Parathyroid adenoma (tissue), 2 donors: Measurements from ENCODE around the gene NANS.

Experiments
- H2AFZ ChIP-seq: fragments of 300-600 bp; sonication (generic); one replicate; pipeline ENCODE4 v1.7.0; 2017; ENCODE audit warnings: antibody characterized with exemption, mild to moderate bottlenecking
- H3K27ac ChIP-seq: fragments of 300-600 bp; sonication (generic); one replicate; pipeline ENCODE4 v1.7.0; 2017
- H3K27me3 ChIP-seq: fragments of 300-600 bp; sonication (generic); one replicate; pipeline ENCODE4 v1.7.0; 2017; ENCODE audit warnings: low read length; ENCODE audit not compliant: control insufficient read depth, insufficient read depth
- H3K36me3 ChIP-seq: fragments of 300-600 bp; sonication (generic); one replicate; pipeline ENCODE4 v1.7.0; 2017; ENCODE audit warnings: low read length; ENCODE audit not compliant: control insufficient read depth, insufficient read depth
- H3K4me1 ChIP-seq: fragments of 300-600 bp; sonication (generic); one replicate; pipeline ENCODE4 v1.7.0; 2017; ENCODE audit warnings: control low read depth
- H3K4me2 ChIP-seq: fragments of 300-600 bp; sonication (generic); one replicate; pipeline ENCODE4 v1.7.0; 2017; ENCODE audit warnings: low read length
- H3K4me3 ChIP-seq: fragments of 300-600 bp; sonication (generic); one replicate; pipeline ENCODE4 v1.7.0; 2017; ENCODE audit warnings: low read depth, low read length
- H3K79me2 ChIP-seq: fragments of 300-600 bp; sonication (generic); one replicate; pipeline ENCODE4 v1.7.0; 2017; ENCODE audit warnings: control low read depth
- H3K9ac ChIP-seq: fragments of 300-600 bp; sonication (generic); one replicate; pipeline ENCODE4 v1.7.0; 2017; ENCODE audit warnings: mild to moderate bottlenecking
- H3K9me3 ChIP-seq: fragments of 300-600 bp; sonication (generic); one replicate; pipeline ENCODE4 v1.7.0; 2017; ENCODE audit warnings: low read length; ENCODE audit not compliant: control insufficient read depth
- TF ChIP-seq, protein P1 (sequence below): fragments of 300-600 bp; sonication (generic); IDR thresholded peaks from one replicate; pipeline ENCODE4 v1.7.0; 2017; ENCODE audit warnings: antibody characterized with exemption, mild to moderate bottlenecking
- donor health status: primary hyperparathyroidism.

The NANS gene, protein sequence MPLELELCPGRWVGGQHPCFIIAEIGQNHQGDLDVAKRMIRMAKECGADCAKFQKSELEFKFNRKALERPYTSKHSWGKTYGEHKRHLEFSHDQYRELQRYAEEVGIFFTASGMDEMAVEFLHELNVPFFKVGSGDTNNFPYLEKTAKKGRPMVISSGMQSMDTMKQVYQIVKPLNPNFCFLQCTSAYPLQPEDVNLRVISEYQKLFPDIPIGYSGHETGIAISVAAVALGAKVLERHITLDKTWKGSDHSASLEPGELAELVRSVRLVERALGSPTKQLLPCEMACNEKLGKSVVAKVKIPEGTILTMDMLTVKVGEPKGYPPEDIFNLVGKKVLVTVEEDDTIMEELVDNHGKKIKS

DNA sequence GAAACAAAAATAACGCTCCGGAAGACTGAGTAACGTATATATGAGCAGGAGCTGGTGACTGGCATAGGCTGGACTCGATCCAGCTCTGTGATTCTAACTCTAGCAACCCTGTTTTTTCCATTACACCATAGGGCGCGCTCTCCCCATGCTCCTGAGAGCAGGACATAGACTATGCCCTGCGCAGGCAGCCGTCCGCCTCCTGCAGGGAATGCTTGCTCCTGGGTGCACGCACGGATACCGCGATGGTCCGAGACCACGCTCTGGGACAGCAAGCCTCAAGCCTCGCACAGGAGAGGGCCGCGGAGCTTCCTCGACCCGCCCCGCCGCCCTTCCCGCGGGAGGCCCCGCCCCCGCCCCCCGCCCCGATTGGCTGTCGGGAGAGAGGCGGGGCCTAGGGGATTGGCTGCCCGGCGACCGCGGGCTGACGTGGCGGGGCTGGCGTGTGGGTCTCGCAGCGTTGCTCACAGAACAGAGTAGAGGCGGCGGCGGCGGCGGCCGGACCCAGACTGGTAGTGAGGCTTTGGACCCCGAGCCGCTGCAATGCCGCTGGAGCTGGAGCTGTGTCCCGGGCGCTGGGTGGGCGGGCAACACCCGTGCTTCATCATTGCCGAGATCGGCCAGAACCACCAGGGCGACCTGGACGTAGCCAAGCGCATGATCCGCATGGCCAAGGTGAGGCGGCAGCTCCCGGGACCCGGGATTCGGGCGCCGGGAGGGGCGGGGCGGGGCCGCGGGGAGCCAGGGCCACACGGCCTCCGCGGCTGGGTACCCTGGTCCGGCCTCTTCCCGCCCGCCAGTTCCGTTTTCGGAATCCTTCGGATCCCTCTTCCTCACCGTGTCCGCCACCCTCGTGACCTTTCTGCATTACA, at the start of gene NANS:
Gene NANS, plus strand, starts transcription at position 464 of the 869 bp plus-strand sequence. Its CDS starts 77 bp downstream, at position 541.
- Histone ChIP-seq H2AFZ (peak within 1 kb of the TSS; percentile 86), H3K27me3 (no peaks in the 10 kb centered on the region), H3K27ac (peak within 1 kb of the TSS; percentile 68), H3K9me3 (no peaks in the 10 kb centered on the region), H3K4me1 (no peaks in the 10 kb centered on the region), H3K4me2 (peak within 1 kb of the TSS; percentile 68), H3K4me3 (peak within 1 kb of the TSS; percentile 57), H3K79me2 (no peaks in the 10 kb centered on the region), H3K9ac (no peak within 1 kb of the TSS), H3K36me3 (no peaks in the 10 kb centered on the region)
- TF ChIP-seq, protein P1, sequence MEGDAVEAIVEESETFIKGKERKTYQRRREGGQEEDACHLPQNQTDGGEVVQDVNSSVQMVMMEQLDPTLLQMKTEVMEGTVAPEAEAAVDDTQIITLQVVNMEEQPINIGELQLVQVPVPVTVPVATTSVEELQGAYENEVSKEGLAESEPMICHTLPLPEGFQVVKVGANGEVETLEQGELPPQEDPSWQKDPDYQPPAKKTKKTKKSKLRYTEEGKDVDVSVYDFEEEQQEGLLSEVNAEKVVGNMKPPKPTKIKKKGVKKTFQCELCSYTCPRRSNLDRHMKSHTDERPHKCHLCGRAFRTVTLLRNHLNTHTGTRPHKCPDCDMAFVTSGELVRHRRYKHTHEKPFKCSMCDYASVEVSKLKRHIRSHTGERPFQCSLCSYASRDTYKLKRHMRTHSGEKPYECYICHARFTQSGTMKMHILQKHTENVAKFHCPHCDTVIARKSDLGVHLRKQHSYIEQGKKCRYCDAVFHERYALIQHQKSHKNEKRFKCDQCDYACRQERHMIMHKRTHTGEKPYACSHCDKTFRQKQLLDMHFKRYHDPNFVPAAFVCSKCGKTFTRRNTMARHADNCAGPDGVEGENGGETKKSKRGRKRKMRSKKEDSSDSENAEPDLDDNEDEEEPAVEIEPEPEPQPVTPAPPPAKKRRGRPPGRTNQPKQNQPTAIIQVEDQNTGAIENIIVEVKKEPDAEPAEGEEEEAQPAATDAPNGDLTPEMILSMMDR = no peak

DNA sequence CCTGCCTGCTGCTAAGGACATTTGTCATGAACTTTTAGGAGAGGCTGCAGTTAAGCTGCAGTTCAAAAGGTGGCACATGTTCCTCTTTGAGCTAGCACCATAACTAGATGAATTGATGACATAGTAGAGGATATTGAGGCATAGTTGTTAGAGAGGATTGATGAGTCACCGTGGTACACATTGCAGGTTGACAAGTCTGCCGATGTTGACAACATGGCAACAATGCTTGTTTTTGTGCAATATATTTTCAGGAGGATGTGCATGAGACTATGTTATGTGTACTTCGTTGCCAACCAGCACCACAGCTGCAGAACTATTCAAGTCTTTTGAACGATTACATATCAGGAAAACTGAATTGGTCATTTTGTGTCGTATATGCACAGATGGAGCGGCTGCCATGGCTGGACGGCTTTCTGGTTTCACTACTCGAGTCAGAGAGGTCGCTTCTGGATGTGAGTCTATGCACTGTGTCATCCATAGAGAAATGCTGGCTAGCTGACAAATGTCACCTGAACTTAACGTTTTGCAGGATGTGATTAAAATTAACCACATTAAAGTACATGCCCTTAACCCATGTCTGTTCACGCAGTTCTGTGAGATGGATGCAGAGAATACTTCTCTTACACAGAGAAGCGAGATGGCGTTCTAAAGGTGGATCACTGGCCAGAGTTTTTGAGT, 49.1 kb upstream of the NANS start:
- TF ChIP-seq, protein P1 = no peak
- Histone ChIP-seq H3K79me2 (no peaks in the 10 kb centered on the region), H3K27me3 (no peaks in the 10 kb centered on the region), H3K27ac (no peak overlapping the region), H3K4me2 (no peak overlapping the region), H3K4me3 (no peak overlapping the region), H3K9me3 (no peaks in the 10 kb centered on the region), H3K4me1 (no peaks in the 10 kb centered on the region), H2AFZ (no peak overlapping the region), H3K9ac (no peak overlapping the region), H3K36me3 (no peaks in the 10 kb centered on the region)

DNA sequence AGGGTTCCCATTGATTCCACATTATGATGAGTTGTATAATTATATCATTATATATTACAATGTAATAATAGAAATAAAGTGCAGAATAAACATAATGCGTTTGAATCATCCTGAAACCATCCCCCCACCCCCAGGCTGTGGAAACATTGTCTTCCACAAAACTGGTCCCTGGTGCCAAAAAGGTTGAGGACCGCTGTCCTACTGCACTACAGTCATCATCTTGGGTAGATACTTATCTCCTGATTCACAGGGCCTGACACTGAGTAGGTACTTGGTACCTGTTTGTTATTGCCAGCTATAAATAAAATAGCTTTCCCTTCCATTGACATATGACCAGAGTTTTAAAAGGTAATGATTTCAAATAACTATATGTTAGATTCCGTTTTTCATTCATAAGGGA, 47.8 kb upstream of the NANS start:
- no peak overlapping the region for H3K9ac ChIP-seq
- no peaks in the 10 kb centered on the region for H3K79me2 ChIP-seq
- H3K27ac ChIP-seq = no peak overlapping the region
- TF ChIP-seq, protein P1 = no peak
- no peak overlapping the region for H3K4me2 ChIP-seq
- H3K4me3 ChIP-seq = no peak overlapping the region
- H3K27me3 ChIP-seq = no peaks in the 10 kb centered on the region
- H3K36me3 ChIP-seq = no peaks in the 10 kb centered on the region
- no peak overlapping the region for H2AFZ ChIP-seq
- no peaks in the 10 kb centered on the region for H3K9me3 ChIP-seq
- H3K4me1 ChIP-seq = no peaks in the 10 kb centered on the region

DNA sequence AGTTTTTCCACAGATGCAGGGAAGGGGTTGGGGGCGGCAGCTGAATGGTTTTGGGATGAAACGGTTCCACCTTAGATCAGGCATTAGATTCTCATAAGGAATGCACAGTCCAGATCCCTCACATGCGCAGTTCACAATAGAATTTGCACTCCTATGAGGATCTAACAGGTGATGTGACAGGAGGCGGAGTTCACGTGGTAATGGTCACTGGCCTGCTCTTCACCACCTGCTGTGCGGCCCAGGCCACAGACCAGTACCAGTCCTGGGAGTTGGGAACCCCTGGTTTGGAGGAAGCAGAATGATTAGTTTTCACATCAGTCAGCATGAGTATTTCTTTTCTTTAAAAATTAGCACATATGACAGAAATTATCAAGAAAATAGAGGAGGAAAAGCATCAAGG, 47.1 kb upstream of the NANS start:
- no peak overlapping the region for H2AFZ ChIP-seq
- H3K9me3 ChIP-seq = no peaks in the 10 kb centered on the region
- TF ChIP-seq, protein P1 = no peak
- no peaks in the 10 kb centered on the region for H3K36me3 ChIP-seq
- H3K4me2 ChIP-seq = no peak overlapping the region
- no peak overlapping the region for H3K4me3 ChIP-seq
- no peaks in the 10 kb centered on the region for H3K79me2 ChIP-seq
- H3K27me3 ChIP-seq = no peaks in the 10 kb centered on the region
- no peak overlapping the region for H3K9ac ChIP-seq
- H3K27ac ChIP-seq = no peak overlapping the region
- no peaks in the 10 kb centered on the region for H3K4me1 ChIP-seq
